ENCODE results near the gene FILIP1L.
"Not testable (repeated sequence)": the region's sequence is repeated elsewhere in the genome, so short reads cannot be mapped to it uniquely, and the experiment has no call there.

FILIP1L gene

DNA sequence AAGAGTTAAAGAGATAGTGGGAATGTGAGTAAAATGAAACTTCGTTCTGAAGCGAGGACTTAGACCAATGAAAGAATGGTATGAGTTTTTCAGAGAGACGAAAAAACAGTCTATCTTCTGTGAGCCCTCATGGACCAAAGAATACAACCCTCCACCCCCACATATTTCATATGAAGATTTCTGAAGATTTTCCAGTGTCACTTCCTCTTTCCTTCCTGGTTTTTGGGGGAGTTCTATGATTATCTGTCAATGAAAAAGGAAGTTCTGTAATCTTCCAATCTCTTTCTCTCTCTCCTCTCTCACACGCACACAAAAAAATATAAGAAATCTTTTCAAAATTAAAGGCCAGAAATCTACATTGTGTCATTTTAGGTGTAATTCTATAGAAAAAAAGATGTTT, 269.0 kb downstream of the FILIP1L start:
- Histone ChIP-seq H3K36me3 (ENCODE audit: control insufficient read depth, insufficient read depth, low read length) (no peaks in the 10 kb centered on the region), H3K4me1 (ENCODE audit: control insufficient read depth, insufficient read depth, low read length) (no peaks in the 10 kb centered on the region), H3K9me3 (ENCODE audit: control insufficient read depth, insufficient read depth, low read length) (no peaks in the 10 kb centered on the region), H3K4me3 (ENCODE audit: low read length) (no peak overlapping the region), H3K27ac (ENCODE audit: low read length) (no peak overlapping the region), H3K27me3 (ENCODE audit: control insufficient read depth, insufficient read depth, low read length) (no peaks in the 10 kb centered on the region)
- whole genome bisulfite sequencing (ENCODE audit: insufficient coverage, insufficient read length), result 100% methylated on average over 2 of the region's 4 CpGs
- DNase-seq (ENCODE audit: low read depth, low spot score), result no peak

DNA sequence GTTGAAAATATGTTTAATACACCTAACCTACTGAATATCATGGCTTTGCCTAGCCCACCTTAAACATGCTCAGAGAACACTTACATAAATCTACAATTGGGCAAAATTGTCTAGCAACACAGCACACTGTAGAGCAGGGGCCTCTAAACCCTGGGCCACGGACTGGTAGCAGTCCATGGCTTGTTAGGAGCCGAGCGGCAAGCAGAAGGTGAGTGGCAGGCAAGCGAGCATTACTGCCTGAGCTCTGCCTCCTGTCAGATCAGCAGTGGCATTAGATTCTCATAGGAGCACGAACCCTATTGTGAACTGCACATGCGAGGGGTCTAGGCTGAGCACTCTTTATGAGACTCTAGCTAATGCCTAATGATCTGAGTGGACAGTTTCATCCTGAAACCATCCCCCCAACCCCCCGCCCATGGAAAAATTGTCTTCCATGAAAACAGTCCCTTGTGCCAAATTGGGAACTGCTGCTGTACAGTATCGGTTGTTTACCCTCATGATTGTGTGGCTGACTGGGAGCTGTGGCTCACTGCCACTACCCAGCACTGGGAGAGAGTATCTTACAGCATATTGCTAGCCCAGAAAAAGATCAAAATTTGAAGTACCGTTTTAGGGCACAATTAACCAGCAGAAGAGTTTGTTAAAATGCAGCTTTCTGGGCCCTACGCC, 270.6 kb downstream of the FILIP1L start:
- no peaks in the 10 kb centered on the region for H3K36me3 ChIP-seq (ENCODE audit: control insufficient read depth, insufficient read depth, low read length)
- H3K9me3 ChIP-seq (ENCODE audit: control insufficient read depth, insufficient read depth, low read length), result no peaks in the 10 kb centered on the region
- no CpG with 5 or more reads among the region's 10 CpGs for WGBS (ENCODE audit: insufficient coverage, insufficient read length)
- no peaks in the 10 kb centered on the region for H3K4me1 ChIP-seq (ENCODE audit: control insufficient read depth, insufficient read depth, low read length)
- H3K4me3 ChIP-seq (ENCODE audit: low read length), result no peak overlapping the region
- no peak overlapping the region for H3K27ac ChIP-seq (ENCODE audit: low read length)
- no peaks in the 10 kb centered on the region for H3K27me3 ChIP-seq (ENCODE audit: control insufficient read depth, insufficient read depth, low read length)
- DNase-seq (ENCODE audit: low read depth, low spot score), result no peak

DNA sequence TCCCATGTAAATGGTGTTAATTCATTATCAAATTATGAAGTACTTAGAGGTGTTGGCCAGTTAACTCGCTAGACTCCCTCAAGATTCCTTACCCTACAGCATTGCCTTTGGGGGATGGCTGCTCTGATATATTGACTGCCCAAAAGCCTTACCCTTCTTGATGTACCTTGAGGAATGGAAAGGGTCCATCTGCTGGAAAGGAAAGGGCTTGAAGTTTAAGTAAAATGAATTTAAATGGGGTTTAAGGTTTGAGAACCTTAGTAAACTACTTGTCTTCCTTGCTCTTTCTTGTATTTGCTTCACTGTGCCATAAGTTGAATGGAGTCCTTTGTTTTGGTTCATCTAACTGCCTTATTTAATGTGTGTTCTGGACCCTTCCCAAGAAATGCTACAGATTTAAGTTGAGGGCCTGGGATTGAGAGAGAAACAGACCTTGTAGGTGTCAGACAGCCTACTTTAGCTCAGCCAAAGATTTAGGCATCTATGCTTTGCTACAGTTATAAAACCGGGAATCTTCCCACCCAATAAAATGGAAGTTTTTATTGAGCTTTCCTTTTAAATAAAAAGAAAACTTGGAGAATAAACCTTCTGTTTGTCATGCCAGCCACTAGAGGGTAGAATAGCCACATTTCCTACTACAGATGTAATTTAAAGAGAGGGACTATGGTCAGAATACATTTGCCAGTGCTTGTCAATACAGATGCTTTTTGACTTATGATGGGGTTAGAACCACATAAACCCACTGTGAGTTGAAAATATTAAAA, 271.3 kb downstream of the FILIP1L start:
- Histone ChIP-seq H3K36me3 (ENCODE audit: control insufficient read depth, insufficient read depth, low read length) (no peaks in the 10 kb centered on the region), H3K4me1 (ENCODE audit: control insufficient read depth, insufficient read depth, low read length) (no peaks in the 10 kb centered on the region), H3K4me3 (ENCODE audit: low read length) (no peak overlapping the region), H3K9me3 (ENCODE audit: control insufficient read depth, insufficient read depth, low read length) (no peaks in the 10 kb centered on the region), H3K27ac (ENCODE audit: low read length) (no peak overlapping the region), H3K27me3 (ENCODE audit: control insufficient read depth, insufficient read depth, low read length) (no peaks in the 10 kb centered on the region)
- no CpG with 5 or more reads among the region's 2 CpGs for WGBS (ENCODE audit: insufficient coverage, insufficient read length)
- DNase-seq (ENCODE audit: low read depth, low spot score), result no peak

DNA sequence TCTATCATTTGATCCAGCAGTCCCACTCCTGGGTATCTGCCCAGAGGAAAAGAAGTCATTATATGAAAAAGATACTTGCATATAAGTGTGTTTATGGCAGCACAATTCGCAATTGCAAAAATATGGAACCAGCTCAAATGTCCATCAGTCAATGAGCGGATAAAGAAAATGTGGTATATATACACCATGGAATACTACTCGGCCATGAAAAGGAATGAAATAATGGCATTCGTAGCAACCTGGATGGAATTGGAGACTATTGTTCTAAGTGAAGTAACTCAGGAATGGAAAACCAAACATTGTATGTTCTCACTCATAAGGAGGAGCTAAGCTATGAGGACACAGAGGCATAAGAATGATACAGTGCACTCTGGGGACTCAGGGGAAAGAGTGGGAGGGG, 272.4 kb downstream of the FILIP1L start:
- H3K27ac ChIP-seq (ENCODE audit: low read length); H3K9me3 ChIP-seq (ENCODE audit: control insufficient read depth, insufficient read depth, low read length); H3K27me3 ChIP-seq (ENCODE audit: control insufficient read depth, insufficient read depth, low read length); H3K4me1 ChIP-seq (ENCODE audit: control insufficient read depth, insufficient read depth, low read length); H3K36me3 ChIP-seq (ENCODE audit: control insufficient read depth, insufficient read depth, low read length); H3K4me3 ChIP-seq (ENCODE audit: low read length); DNase-seq (ENCODE audit: low read depth, low spot score): not testable (repeated sequence)
- no CpG with 5 or more reads among the region's 4 CpGs for WGBS (ENCODE audit: insufficient coverage, insufficient read length)

DNA sequence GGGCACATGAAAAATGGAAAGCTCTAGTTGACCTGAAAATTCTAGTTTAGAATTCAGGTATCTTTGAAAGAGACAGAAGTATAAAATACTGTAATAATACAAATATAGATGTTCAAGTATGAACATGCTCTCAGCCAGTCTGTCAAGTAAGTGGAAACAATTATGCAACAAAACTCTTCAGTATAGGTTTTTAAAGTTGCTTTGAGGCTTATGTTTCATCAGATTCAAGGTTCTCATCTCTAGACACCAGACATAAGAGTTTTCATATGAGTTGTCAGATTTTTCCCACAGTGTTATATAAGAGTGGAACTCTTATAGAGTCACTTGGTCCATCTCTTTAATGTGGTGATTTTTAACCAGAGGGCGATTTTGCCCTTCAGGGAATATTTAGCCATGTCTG, 274.7 kb downstream of the FILIP1L start:
- H3K36me3 ChIP-seq (ENCODE audit: control insufficient read depth, insufficient read depth, low read length), result no peaks in the 10 kb centered on the region
- H3K27me3 ChIP-seq (ENCODE audit: control insufficient read depth, insufficient read depth, low read length), result no peaks in the 10 kb centered on the region
- no CpG with 5 or more reads among the region's 1 CpG for WGBS (ENCODE audit: insufficient coverage, insufficient read length)
- no peaks in the 10 kb centered on the region for H3K9me3 ChIP-seq (ENCODE audit: control insufficient read depth, insufficient read depth, low read length)
- no peak for DNase-seq (ENCODE audit: low read depth, low spot score)
- H3K4me1 ChIP-seq (ENCODE audit: control insufficient read depth, insufficient read depth, low read length), result no peaks in the 10 kb centered on the region
- H3K4me3 ChIP-seq (ENCODE audit: low read length), result no peak overlapping the region
- no peak overlapping the region for H3K27ac ChIP-seq (ENCODE audit: low read length)

DNA sequence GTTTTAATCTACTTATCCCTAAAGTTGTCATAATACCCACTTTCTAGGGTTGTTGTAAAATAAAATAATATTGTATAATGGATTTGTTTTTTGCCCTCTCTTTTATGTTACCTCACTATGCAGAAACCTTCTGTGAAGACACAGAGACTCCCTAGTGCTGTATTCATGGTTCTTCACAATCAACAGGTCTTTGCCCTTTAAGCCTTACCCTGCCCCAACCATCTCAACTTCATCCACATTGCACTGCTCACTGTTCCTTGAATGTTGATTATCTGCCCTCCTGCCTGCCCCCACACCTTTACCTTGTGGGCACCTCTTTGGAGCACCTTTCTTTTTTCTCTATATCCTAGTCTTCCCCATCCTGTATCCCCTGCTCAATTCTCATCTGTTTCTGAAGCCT, 275.5 kb downstream of the FILIP1L start:
- no peaks in the 10 kb centered on the region for H3K27me3 ChIP-seq (ENCODE audit: control insufficient read depth, insufficient read depth, low read length)
- no peak overlapping the region for H3K27ac ChIP-seq (ENCODE audit: low read length)
- H3K9me3 ChIP-seq (ENCODE audit: control insufficient read depth, insufficient read depth, low read length), result no peaks in the 10 kb centered on the region
- no peak for DNase-seq (ENCODE audit: low read depth, low spot score)
- H3K36me3 ChIP-seq (ENCODE audit: control insufficient read depth, insufficient read depth, low read length), result no peaks in the 10 kb centered on the region
- no peaks in the 10 kb centered on the region for H3K4me1 ChIP-seq (ENCODE audit: control insufficient read depth, insufficient read depth, low read length)
- no peak overlapping the region for H3K4me3 ChIP-seq (ENCODE audit: low read length)

DNA sequence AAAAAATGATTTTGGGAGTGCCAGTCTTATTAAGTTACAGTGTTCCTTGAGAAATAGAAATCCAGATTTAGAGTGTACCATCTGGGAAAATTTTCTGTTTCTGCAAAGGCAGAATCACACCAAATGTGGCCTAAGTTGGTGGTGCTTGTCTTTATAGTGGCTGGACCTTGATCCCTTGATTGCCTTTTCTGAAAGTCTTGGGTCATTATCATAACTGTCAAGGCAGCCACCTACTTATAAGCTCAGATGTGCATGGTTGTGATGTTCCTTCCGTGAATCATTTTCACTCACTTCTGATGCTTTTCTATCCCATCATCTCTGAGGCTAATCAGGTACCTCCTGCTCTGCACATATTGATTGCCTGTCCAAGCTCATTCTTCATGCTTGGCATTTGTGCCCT, 276.6 kb downstream of the FILIP1L start:
- Histone ChIP-seq H3K4me1 (ENCODE audit: control insufficient read depth, insufficient read depth, low read length) (no peaks in the 10 kb centered on the region), H3K27ac (ENCODE audit: low read length) (no peak overlapping the region), H3K36me3 (ENCODE audit: control insufficient read depth, insufficient read depth, low read length) (no peaks in the 10 kb centered on the region), H3K9me3 (ENCODE audit: control insufficient read depth, insufficient read depth, low read length) (no peaks in the 10 kb centered on the region), H3K27me3 (ENCODE audit: control insufficient read depth, insufficient read depth, low read length) (no peaks in the 10 kb centered on the region), H3K4me3 (ENCODE audit: low read length) (no peak overlapping the region)
- no peak for DNase-seq (ENCODE audit: low read depth, low spot score)
- no CpG with 5 or more reads among the region's 1 CpG for WGBS (ENCODE audit: insufficient coverage, insufficient read length)

DNA sequence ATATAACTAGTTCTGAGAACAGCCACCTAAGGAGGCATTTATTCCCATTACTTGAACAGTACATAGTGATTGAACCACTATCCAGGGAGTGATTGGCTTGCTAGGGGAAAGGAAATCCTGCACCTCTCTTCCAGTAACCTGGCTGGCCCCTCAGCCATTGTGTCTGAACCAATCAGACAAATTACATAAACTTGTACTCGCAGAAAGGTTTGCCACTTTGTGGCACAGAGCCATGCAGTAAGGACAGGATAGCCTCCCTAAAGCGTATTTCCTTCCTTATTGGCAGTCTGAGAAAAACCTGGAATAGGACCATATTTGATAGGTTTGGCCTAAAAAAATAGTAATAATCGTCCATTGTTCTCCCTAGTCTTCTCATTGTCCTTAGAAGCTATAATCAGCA, 277.6 kb downstream of the FILIP1L start:
- H3K4me1 ChIP-seq (ENCODE audit: control insufficient read depth, insufficient read depth, low read length), result peaks cover 2% of the 10 kb centered on the region; the same call in 1 of the 2 replicates
- DNase-seq (ENCODE audit: low read depth, low spot score), result no peak
- no peak overlapping the region for H3K4me3 ChIP-seq (ENCODE audit: low read length)
- H3K9me3 ChIP-seq (ENCODE audit: control insufficient read depth, insufficient read depth, low read length), result no peaks in the 10 kb centered on the region
- no peaks in the 10 kb centered on the region for H3K27me3 ChIP-seq (ENCODE audit: control insufficient read depth, insufficient read depth, low read length)
- H3K27ac ChIP-seq (ENCODE audit: low read length), result no peak overlapping the region
- no peaks in the 10 kb centered on the region for H3K36me3 ChIP-seq (ENCODE audit: control insufficient read depth, insufficient read depth, low read length)
- no CpG with 5 or more reads among the region's 3 CpGs for WGBS (ENCODE audit: insufficient coverage, insufficient read length)

DNA sequence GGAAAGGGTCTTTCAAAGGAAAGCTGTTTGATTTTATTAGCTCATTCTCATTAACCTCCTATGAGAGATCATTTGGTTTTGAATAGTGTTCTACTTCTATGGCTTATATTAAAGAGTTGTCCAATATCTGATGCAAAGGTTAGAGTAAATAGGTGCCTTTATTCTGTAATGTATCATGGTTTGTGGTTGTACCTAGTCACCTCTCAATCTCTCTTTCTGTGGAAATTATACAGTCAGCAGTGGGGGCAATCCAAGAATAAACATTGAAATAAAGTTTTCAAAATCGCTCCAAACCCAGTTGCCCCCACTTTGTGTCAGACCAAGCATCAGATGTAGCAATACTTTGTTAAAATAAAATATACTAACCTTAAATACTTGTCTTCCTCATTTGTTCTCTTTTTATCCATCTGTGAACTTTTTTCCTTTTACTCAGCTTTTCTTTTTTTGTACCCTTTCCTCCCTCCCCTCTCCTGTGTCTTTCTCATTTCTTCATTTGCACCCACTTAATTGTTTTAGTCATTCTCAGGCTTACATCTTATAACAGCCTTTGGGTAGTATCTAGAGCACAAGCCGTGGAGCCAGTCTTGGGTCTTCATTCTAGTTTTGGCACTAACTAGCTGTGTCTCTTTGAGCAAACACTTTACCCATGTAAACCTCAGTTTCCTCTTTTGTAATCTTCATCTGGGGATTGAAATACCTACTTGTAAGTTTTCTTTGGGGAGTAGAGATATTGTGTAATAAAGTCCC, 279.9 kb downstream of the FILIP1L start:
- no peaks in the 10 kb centered on the region for H3K36me3 ChIP-seq (ENCODE audit: control insufficient read depth, insufficient read depth, low read length)
- H3K27ac ChIP-seq (ENCODE audit: low read length), result no peak overlapping the region
- H3K9me3 ChIP-seq (ENCODE audit: control insufficient read depth, insufficient read depth, low read length), result no peaks in the 10 kb centered on the region
- no CpG with 5 or more reads among the region's 2 CpGs for WGBS (ENCODE audit: insufficient coverage, insufficient read length)
- no peak for DNase-seq (ENCODE audit: low read depth, low spot score)
- H3K27me3 ChIP-seq (ENCODE audit: control insufficient read depth, insufficient read depth, low read length), result no peaks in the 10 kb centered on the region
- no peak overlapping the region for H3K4me3 ChIP-seq (ENCODE audit: low read length)
- H3K4me1 ChIP-seq (ENCODE audit: control insufficient read depth, insufficient read depth, low read length), result peaks cover 2% of the 10 kb centered on the region; the same call in 1 of the 2 replicates

DNA sequence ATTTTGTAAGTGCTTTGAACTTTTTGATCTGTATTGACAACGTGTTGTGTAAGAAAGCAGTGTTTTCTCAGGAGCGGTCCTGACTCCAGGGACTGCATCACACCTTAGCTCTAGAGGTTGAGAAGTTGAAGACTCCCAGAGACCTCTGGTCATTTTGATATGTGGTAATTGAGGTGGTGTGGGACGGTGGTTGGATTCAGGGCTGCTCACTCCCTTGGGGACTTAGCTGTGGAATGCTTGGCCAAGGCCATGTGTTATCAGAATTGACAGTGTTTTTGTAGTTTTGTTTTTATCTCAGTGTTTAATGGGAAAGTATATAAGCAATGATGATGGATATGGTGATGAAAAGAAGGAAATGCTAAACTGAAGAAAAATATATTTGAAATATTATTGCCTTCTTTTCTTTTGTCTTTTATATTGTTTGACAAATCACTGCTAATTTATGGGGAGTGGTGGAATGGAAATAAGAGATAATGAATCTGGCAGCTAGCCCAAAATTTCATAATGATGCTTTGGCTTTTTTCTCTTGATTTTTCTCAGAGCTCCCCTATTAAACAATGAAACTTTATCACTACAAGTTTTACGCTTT, 280.6 kb downstream of the FILIP1L start:
- Histone ChIP-seq H3K36me3 (ENCODE audit: control insufficient read depth, insufficient read depth, low read length) (no peaks in the 10 kb centered on the region), H3K27me3 (ENCODE audit: control insufficient read depth, insufficient read depth, low read length) (no peaks in the 10 kb centered on the region), H3K9me3 (ENCODE audit: control insufficient read depth, insufficient read depth, low read length) (no peaks in the 10 kb centered on the region), H3K27ac (ENCODE audit: low read length) (no peak overlapping the region), H3K4me1 (ENCODE audit: control insufficient read depth, insufficient read depth, low read length) (peaks cover 2% of the 10 kb centered on the region; the same call in 1 of the 2 replicates), H3K4me3 (ENCODE audit: low read length) (no peak overlapping the region)
- no CpG with 5 or more reads among the region's 4 CpGs for WGBS (ENCODE audit: insufficient coverage, insufficient read length)
- no peak for DNase-seq (ENCODE audit: low read depth, low spot score)

Data from iPS DF 6.9 (cell line).